VCaP (cell line): Measurements from ENCODE around the gene UBAP2L.
A peak's percentile ranks its signal among the peaks of the same experiment; 100 is the strongest.
"Not testable (repeated sequence)": the region's sequence is repeated elsewhere in the genome, so short reads cannot be mapped to it uniquely, and the experiment has no call there.

Source experiments
- H3K27ac ChIP-seq: fragments of 450-650 bp; 2 replicates; pipeline ENCODE4 v1.5.1; 2017
- TF ChIP-seq, protein P1 (sequence below): fragments of 450-650 bp; conservative IDR thresholded peaks from 2 replicates; pipeline ENCODE4 v1.5.1; 2017; ENCODE audit warnings: mild to moderate bottlenecking, moderate library complexity

Gene UBAP2L

DNA sequence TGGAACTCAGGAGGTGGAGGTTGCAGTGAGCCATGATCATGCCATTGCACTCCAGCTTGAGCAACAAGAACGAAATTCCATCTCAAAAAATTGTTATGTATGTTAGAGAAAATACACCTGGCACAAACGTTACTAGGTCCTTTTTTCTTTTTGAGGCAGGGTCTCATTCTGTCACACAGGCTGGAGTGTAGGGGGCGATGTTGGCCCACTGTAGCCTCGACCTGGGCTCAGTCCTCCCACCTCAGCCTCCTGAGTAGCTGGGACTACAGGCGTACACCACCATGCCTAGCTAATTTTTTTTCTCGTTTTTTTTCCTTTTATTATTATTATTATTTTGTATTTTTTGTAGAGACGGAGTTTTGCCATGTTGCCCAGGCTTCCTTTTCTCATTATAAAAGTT, 56.0 kb downstream of the UBAP2L start:
- H3K27ac ChIP-seq = no peak overlapping the region
- TF ChIP-seq, protein P1, sequence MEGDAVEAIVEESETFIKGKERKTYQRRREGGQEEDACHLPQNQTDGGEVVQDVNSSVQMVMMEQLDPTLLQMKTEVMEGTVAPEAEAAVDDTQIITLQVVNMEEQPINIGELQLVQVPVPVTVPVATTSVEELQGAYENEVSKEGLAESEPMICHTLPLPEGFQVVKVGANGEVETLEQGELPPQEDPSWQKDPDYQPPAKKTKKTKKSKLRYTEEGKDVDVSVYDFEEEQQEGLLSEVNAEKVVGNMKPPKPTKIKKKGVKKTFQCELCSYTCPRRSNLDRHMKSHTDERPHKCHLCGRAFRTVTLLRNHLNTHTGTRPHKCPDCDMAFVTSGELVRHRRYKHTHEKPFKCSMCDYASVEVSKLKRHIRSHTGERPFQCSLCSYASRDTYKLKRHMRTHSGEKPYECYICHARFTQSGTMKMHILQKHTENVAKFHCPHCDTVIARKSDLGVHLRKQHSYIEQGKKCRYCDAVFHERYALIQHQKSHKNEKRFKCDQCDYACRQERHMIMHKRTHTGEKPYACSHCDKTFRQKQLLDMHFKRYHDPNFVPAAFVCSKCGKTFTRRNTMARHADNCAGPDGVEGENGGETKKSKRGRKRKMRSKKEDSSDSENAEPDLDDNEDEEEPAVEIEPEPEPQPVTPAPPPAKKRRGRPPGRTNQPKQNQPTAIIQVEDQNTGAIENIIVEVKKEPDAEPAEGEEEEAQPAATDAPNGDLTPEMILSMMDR = peak; percentile 62

DNA sequence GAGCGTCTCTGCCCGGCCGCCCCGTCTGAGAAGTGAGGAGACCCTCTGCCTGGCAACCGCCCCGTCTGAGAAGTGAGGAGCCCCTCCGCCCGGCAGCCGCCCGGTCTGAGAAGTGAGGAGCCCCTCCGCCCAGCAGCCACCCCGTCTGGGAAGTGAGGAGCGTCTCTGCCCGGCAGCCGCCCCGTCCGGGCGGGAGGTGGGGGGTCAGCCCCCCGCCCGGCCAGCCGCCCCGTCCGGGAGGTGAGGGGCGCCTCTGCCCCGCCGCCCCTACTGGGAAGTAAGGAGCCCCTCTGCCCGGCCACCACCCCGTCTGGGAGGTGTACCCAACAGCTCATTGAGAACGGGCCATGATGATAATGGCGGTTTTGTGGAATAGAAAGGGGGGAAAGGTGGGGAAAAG, 66.8 kb downstream of the UBAP2L start:
- H3K27ac ChIP-seq = not testable (repeated sequence)

DNA sequence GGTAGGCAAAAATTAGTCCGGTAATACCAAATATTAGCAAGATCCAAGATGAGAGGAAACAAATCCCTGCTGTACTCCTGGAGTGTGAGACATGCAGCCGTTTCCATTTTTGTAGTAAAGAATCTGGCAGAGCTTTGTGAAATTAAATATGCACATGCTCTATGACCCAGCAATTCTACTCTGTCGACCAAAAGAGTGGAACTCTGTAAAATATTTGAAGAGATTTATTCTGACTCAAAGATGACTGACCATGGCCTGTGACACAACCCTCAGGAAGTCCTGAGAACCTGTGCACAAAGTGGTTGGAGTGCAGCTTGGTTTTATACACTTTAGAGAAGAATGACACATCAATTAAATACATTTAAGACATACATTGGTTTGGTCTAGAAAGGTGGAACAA, 67.9 kb downstream of the UBAP2L start:
- no peak overlapping the region for H3K27ac ChIP-seq
- TF ChIP-seq, protein P1 = no peak

DNA sequence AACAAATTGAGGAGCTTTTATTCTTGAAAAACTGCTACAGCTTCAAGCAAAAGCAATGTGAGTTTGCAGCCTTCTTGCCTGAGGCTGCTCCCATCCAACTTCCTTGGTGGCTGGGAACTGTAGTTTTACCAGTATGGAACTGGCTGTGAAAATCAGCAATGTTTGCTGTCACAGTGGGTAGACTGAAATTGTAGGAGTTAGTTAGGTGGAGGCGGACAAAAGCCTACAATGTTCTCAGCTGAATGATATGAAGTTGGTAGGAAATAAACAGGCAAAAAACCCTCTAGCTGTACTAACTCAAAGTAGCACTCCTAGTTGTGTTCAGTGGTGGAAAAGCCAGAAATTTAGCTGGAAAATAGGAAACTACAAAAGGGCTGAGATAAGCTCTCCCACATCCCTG, 70.2 kb downstream of the UBAP2L start:
- TF ChIP-seq, protein P1 = no peak
- no peak overlapping the region for H3K27ac ChIP-seq

DNA sequence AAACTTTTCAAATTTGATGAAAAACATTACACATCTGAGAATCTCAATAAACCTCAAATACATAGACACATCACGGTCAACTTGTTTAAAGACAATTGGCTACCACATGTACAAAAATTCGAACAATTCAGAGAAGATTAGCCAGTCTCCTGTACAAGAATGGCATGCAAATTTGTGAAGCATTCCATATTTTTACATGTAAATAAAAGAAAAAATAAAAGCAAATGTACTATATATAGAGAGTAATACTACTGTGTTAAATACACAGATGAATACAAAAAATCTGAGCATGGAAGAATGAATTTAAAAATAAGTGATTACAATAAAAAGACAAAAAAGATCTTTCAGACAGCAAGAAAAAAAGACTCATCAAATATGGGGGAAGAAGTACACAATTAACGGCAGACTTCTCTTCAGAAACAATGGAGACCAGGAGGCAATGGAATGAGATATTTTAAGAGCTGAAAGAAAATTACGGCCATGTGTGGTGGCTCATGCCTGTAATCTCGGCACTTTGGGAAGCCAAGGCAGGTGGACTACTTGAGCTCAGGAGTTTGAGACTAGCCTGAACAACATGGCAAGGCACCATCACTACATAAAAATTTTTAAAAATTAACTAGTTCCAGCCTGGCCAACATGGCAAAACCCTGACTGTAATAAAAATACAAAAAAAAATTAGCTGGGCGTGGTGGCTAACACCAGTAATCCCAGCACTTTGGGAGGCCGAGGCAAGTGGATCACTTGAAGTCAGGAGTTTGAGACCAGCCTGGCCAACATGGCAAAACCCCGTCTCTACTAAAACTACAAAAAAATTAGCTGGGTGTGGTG, 74.9 kb downstream of the UBAP2L start:
- TF ChIP-seq, protein P1 = no peak
- no peak overlapping the region for H3K27ac ChIP-seq

DNA sequence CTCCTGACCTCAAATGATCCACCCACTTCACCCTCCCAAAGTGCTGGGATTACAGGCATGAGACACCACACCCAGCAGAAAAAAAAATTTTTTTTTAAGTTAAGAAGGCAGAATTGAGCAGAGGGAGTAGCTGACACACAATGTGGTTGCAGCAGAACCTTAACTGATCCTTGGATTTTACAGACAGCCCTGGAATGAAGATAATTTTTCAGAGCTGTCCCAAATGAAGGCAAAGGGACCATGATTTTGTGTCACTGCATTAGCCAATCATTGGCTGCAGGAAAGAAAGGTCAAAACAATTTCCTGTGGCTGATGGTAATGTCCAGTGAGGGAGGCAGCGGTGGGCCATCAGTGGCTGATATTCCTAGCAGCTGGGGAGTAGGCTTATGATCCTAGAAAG, 80.8 kb downstream of the UBAP2L start:
- no peak overlapping the region for H3K27ac ChIP-seq
- TF ChIP-seq, protein P1 = no peak

DNA sequence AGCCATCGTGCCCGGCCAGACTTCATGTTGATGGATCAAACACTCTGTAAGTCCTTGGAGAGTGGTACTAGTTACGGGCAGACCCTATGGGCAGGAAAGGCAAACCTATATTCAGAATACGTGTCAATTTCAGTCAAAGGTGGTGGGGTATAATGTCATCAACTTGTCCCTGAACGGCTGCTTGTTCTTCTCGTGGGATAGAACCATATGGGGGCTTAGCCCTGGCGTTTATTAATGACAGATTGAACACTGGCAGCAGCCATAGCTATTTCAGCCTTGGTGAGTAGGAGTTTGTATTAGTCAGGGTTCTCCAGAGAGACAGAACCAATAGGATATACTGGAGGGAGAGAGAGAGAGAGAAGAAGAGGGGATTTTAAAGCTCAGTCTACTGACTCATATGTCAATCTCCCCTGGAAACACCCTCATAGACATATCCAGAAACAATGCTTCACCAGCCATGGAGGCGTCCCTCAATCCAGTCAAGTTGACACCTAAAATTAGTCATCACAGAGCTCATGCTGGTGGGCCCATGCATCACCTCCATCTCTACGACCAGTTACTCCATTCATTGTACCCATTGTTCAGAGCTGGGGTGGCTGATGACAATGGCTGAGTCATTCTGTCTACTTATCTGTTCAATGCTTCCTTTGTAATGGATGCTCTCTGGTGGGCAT, 84.0 kb downstream of the UBAP2L start:
- TF ChIP-seq, protein P1 = no peak
- no peak overlapping the region for H3K27ac ChIP-seq

DNA sequence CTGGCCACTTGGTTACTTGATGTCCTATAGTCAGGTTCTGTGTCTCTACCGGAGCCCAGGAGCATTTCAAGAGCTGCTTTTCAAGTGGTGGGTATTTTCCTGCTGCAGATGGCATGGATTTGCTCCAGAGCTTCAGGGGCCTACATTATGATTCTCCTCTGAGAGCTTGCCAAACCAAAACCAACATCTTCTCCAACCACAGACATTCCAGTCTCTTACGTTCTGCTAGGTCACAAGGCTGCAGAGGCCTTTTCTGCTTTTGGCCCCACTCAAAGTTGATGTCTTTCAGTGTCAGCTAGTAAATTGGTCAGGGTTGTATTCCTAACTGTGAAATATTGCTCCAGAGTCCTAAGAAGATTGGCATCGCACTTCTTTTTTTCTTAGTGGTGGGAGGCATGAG, 85.4 kb downstream of the UBAP2L start:
- H3K27ac ChIP-seq = no peak overlapping the region
- TF ChIP-seq, protein P1 = no peak

DNA sequence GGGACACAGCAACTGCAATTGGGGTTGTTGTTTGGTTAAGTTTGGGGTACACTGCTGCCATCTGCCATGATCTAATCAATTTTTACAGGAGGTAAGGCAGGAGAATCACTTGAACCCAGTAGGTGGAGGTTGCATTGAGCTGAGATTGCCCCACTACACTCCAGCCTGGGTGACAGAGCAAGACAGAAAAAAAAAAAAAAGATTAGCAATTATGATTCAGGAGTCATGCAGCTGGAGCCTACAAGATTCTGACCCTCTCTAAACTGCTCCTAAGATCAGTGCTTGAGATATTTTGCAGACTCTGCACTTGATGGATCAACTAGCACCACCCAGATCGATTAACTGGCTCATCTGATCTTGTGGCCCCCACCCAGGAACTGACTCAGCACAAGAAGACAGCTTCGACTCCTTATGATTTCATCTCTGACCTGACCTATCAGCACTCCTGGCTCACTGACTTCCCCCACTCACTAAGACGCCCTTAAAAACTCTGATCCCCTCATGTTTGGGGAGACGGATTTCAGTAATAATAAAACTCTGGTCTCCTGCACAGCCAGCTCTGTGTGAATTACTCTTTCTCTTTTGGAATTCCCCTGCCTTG, 87.0 kb downstream of the UBAP2L start:
- not testable (repeated sequence) for H3K27ac ChIP-seq

DNA sequence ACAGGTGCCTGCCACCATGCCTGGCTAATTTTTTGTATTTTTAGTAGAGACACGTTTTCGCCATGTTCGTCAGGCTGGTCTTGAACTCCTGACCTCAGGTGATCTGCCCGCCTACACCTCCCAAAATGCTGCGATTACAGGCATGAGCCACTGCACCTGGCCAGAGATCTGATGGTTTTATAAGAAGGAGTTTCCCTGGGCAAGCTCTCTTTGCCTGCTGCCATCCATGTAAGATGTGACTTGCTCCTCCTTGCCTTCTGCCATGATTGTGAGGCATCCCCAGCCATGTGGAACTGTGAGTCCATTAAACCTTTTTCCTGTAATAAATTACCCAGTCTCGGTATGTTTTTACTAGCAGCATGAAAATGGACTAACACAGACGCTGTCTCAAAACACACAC, 88.4 kb downstream of the UBAP2L start:
- H3K27ac ChIP-seq = not testable (repeated sequence)

DNA sequence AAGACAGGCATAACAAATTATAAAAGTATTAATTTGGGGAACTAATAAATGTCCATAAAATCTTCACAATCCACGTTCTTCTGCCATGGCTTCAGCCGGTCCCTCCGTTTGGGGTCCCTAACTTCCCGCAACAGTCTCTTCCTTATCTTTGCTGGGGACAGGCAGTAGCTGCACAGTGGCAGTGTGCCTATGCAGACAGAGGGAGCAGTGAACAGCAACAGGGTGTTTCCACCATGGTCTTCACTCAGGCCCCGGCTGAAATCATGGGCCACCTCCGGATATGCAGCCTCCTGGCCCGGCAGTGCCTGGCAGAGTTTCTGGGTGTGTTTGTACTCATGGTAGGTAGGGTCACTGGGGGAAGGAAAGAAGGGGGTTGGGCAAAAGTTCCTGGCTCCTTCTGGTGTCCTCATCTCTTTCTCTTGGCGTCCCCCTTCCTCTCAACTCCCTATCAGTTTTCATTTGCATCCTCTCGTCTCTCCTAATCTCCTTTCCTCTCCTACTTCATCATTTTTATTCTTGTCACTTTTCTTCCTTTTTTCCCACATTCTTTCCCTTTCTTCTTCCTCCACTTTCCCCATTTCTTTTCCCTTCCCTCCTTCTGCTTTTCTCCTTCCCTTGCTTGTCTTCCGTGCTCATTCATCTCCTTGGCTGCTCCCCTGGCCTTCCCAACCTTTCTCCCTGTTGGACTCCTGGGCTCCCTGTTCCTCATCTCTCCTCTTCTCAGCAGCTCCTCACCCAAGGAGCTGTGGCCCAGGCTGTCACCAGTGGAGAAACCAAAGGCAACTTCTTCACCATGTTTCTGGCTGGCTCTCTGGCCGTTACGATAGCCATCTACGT, 91.7 kb downstream of the UBAP2L start:
- H3K27ac ChIP-seq = not testable (repeated sequence)
